DOHH2 (cell line): ENCODE measurements around the gene KIF7.

Experiments used
- CTCF ChIP-seq: fragments of 200-600 bp; sonication (generic); IDR thresholded peaks from one replicate; pipeline ENCODE4 v1.5.1; 2014; ENCODE audit warnings: antibody characterized with exemption, mild to moderate bottlenecking, low read depth, low read length; ENCODE audit not compliant: poor library complexity, severe bottlenecking
- EZH2phosphoT487 ChIP-seq: fragments of 200-600 bp; sonication (generic); IDR thresholded peaks from 2 replicates; pipeline ENCODE4 v1.6.1; 2017; ENCODE audit warnings: borderline replicate concordance, mild to moderate bottlenecking, antibody characterized with exemption, low read length, moderate library complexity, mixed read lengths

DNA sequence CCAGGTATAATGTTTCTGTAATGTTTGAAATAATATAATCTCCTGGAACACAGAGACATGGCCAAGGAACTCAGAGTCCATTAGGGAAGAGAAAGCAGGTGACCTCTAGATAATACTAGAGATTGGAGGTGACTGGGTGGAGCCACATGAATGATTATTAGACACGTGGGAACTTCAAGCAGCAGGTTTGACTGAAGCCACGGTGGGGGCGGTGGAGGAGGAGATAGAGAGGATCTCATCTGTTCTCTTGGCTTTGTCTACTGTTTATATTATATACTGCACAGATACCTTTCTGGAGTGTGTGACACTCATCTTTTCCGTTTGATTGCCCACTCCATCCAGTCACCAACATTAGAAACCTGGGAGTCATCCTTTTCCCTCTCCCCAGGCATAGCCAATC lies 33.7 kb downstream of the KIF7 start:
- TF ChIP-seq CTCF (no peak), EZH2phosphoT487 (no peak)
